ENCODE results near the gene SLC48A1.

Gene SLC48A1

DNA sequence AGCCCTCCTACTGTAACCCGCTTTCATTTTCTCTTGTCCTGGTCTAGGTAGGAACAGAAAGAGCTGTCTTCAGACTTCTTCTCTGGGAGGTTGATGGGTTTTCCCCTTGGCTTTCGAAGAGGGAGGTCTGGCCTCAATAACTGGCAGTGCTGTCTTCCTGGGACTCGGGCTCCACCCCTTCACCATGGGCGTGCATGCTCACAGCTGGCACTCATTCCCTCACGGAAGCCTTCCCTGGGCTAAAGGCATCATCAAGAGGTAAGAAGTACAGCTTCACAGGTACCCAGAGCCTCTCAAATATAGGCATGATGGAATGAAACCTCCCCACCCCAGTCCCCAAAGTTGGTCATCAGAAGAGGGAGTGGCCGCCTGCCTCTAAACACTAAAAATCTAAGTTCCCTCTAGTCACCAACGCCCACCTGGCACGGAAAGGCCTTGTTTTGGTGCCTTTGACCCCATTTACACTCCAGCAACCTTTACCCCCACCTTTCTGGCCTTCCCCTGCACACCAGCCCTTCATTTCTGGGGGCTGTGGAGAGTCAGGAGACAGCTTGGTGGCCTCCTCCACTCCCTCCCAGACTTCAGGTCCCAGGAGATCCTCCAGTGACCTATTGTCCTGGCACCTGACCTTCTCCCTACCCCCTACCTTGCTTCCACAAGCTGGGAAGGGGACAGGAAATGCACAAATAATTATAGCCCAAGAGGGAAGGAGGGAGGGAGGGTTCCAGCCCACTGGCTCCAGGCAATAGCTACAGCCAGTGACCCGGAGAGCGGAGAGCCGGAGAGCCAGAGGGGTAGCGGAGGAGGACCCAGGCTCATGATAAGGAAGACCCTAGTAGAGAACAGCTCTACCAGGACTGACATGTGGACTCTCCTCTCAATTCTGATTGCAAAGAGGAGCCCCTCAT lies 17.1 kb upstream of the SLC48A1 start:
- Histone ChIP-seq H3K9ac (ENCODE audit: low read depth in 1 of 2, low read length in 2 of 2) (peak overlapping the region; percentile 28 to 45), H3K4me1 (ENCODE audit: control insufficient read depth in 2 of 2, insufficient read depth in 2 of 2, low read length in 2 of 2) (peaks cover 52 to 57% of the 10 kb centered on the region in 2 donors), H3K36me3 (ENCODE audit: control insufficient read depth in 2 of 2, insufficient read depth in 2 of 2, low read length in 2 of 2) (no peaks in the 10 kb centered on the region), H3K4me3 (ENCODE audit: low read length in 2 of 2) (peak overlapping the region in 1 of 2 donors; percentile 50), H3K27me3 (ENCODE audit: control insufficient read depth in 2 of 2, insufficient read depth in 2 of 2, low read length in 2 of 2) (no peaks in the 10 kb centered on the region), H3K9me3 (ENCODE audit: control insufficient read depth in 2 of 2, low read length in 2 of 2) (no peaks in the 10 kb centered on the region), H3K27ac (ENCODE audit: low read depth in 2 of 2, low read length in 2 of 2) (peak overlapping the region; percentile 82 to 85)

DNA sequence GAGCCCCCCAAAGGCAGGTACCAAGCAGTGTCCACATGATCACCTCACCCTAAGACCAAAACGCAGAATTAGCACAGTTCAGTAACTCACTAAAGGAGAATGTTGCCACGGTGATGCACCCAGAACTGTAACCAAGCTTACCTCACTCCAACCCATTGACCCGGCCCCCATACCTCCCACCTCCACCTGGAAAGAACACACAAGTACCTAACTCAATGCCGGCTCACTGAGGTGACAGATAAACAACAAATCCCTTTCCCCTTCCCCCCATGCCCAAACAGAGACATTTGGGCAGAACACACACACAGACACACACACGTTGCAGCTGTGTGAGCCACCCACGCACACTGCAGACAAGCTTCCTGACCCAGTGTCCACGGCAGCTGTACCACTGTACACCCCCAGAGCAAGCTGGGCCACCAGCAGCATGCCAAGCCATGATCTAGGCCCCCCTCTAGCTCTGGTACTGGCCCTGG lies 15.6 kb upstream of the SLC48A1 start:
- H3K36me3 ChIP-seq (ENCODE audit: control insufficient read depth in 2 of 2, insufficient read depth in 2 of 2, low read length in 2 of 2) = no peaks in the 10 kb centered on the region
- no peaks in the 10 kb centered on the region for H3K27me3 ChIP-seq (ENCODE audit: control insufficient read depth in 2 of 2, insufficient read depth in 2 of 2, low read length in 2 of 2)
- H3K9ac ChIP-seq (ENCODE audit: low read depth in 1 of 2, low read length in 2 of 2) = no peak overlapping the region
- H3K4me1 ChIP-seq (ENCODE audit: control insufficient read depth in 2 of 2, insufficient read depth in 2 of 2, low read length in 2 of 2) = peaks cover 50 to 55% of the 10 kb centered on the region in 2 donors
- peak overlapping the region; percentile 4 to 58 for H3K27ac ChIP-seq (ENCODE audit: low read depth in 2 of 2, low read length in 2 of 2)
- H3K9me3 ChIP-seq (ENCODE audit: control insufficient read depth in 2 of 2, low read length in 2 of 2) = no peaks in the 10 kb centered on the region
- peak overlapping the region; percentile 42 to 78 for H3K4me3 ChIP-seq (ENCODE audit: low read length in 2 of 2)

DNA sequence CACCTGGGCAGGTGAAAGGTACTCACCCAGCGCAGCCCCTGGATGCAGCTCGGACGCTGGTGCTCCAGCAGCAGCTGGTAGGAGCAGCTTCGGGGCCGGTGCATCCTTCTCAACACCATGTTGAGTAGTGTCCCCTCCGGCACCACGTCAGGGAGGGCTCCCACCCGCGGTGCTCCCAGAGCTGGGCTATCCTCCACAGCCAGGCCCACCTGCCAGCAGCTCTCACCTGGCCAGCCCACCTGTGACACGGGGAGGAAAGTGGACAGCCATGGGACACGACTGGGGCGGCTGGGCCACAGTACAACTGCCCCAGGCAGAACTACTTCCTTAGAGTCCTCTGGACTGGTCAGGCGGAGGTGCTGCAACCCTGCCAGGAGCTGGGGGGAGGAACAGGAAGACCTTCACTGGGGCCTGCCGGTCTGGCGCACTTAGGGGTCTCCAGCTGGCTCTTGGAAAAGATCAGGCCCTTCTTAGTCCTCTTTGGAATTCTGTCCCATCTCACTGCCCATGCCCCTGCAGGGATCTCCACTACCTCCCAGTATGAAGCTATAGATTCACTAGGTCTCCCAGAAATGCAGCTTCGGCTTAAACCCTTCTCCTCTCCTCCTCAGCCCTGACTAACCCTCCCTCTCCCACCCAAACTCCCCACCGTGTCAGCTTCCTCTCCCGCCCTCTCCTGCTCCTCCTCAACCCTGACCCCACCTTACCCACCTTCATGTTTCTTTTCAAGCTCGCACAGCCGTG lies 15.0 kb upstream of the SLC48A1 start:
- peak overlapping the region; percentile 78 to 79 for H3K27ac ChIP-seq (ENCODE audit: low read depth in 2 of 2, low read length in 2 of 2)
- H3K27me3 ChIP-seq (ENCODE audit: control insufficient read depth in 2 of 2, insufficient read depth in 2 of 2, low read length in 2 of 2) = no peaks in the 10 kb centered on the region
- peak overlapping the region; percentile 52 to 88 for H3K9ac ChIP-seq (ENCODE audit: low read depth in 1 of 2, low read length in 2 of 2)
- no peaks in the 10 kb centered on the region for H3K36me3 ChIP-seq (ENCODE audit: control insufficient read depth in 2 of 2, insufficient read depth in 2 of 2, low read length in 2 of 2)
- H3K4me1 ChIP-seq (ENCODE audit: control insufficient read depth in 2 of 2, insufficient read depth in 2 of 2, low read length in 2 of 2) = peaks cover 48 to 51% of the 10 kb centered on the region in 2 donors
- no peaks in the 10 kb centered on the region for H3K9me3 ChIP-seq (ENCODE audit: control insufficient read depth in 2 of 2, low read length in 2 of 2)
- H3K4me3 ChIP-seq (ENCODE audit: low read length in 2 of 2) = peak overlapping the region; percentile 76 to 78

- H3K27ac ChIP-seq (ENCODE audit: low read depth in 2 of 2, low read length in 2 of 2) = peak overlapping the region; percentile 78 to 79
- no peaks in the 10 kb centered on the region for H3K27me3 ChIP-seq (ENCODE audit: control insufficient read depth in 2 of 2, insufficient read depth in 2 of 2, low read length in 2 of 2)
- no peaks in the 10 kb centered on the region for H3K36me3 ChIP-seq (ENCODE audit: control insufficient read depth in 2 of 2, insufficient read depth in 2 of 2, low read length in 2 of 2)
- peak overlapping the region; percentile 76 to 78 for H3K4me3 ChIP-seq (ENCODE audit: low read length in 2 of 2)
- no peaks in the 10 kb centered on the region for H3K9me3 ChIP-seq (ENCODE audit: control insufficient read depth in 2 of 2, low read length in 2 of 2)
- peaks cover 43 to 46% of the 10 kb centered on the region in 2 donors for H3K4me1 ChIP-seq (ENCODE audit: control insufficient read depth in 2 of 2, insufficient read depth in 2 of 2, low read length in 2 of 2)
- H3K9ac ChIP-seq (ENCODE audit: low read depth in 1 of 2, low read length in 2 of 2) = peak overlapping the region; percentile 52 to 88
These were observed 14.5 kb upstream of the SLC48A1 start for GRCh38 chr12:47758584-47758833.

- Histone ChIP-seq H3K36me3 (ENCODE audit: control insufficient read depth in 2 of 2, insufficient read depth in 2 of 2, low read length in 2 of 2) (no peaks in the 10 kb centered on the region), H3K4me1 (ENCODE audit: control insufficient read depth in 2 of 2, insufficient read depth in 2 of 2, low read length in 2 of 2) (peaks cover 38 to 41% of the 10 kb centered on the region in 2 donors), H3K4me3 (ENCODE audit: low read length in 2 of 2) (peak within 1 kb of the TSS; percentile 76 to 78), H3K27ac (ENCODE audit: low read depth in 2 of 2, low read length in 2 of 2) (peak within 1 kb of the TSS; percentile 78 to 79), H3K27me3 (ENCODE audit: control insufficient read depth in 2 of 2, insufficient read depth in 2 of 2, low read length in 2 of 2) (no peaks in the 10 kb centered on the region), H3K9ac (ENCODE audit: low read depth in 1 of 2, low read length in 2 of 2) (peak within 1 kb of the TSS; percentile 86 to 88), H3K9me3 (ENCODE audit: control insufficient read depth in 2 of 2, low read length in 2 of 2) (no peaks in the 10 kb centered on the region)
These were observed 14.0 kb upstream of the SLC48A1 start, which contains the start of gene RAPGEF3 for GRCh38 chr12:47758834-47759690. TSS of gene RAPGEF3 (minus strand) at chr12:47758880. CDS start at chr12:47758556, 324 bp downstream.

DNA sequence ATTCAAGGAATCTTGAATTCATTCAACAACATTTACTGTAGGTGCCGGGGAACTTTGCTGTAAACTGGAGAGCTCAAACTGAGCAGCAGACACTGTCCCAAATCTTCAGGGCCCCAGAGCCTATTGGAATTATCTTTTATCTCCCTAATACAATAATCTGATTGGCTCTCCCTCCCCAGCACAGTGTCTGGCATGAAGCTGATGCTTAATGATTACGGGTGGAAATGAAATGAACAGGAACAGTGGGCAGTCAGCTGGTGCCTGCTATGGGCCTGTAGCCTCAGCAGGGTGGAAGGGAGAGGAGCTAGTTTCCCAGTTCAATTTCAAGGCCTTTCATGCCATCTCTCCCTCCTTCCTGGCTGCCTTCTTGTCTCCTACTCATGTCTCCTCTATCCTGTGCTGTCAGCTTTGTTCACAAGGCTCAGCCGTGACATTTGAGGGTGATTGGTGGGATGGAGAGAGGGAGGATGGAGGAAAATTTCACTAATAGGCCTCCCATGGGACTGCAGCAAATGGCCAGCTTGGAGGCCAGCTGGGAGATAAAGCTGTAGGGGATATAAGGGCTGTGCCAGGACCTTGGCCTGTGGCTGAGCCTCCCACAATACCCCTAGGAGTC lies 10.1 kb upstream of the SLC48A1 start:
- H3K4me1 ChIP-seq (ENCODE audit: control insufficient read depth in 2 of 2, insufficient read depth in 2 of 2, low read length in 2 of 2) = peaks cover 13 to 15% of the 10 kb centered on the region in 2 donors
- H3K9me3 ChIP-seq (ENCODE audit: control insufficient read depth in 2 of 2, low read length in 2 of 2) = no peaks in the 10 kb centered on the region
- H3K9ac ChIP-seq (ENCODE audit: low read depth in 1 of 2, low read length in 2 of 2) = no peak overlapping the region
- no peak overlapping the region for H3K4me3 ChIP-seq (ENCODE audit: low read length in 2 of 2)
- no peak overlapping the region for H3K27ac ChIP-seq (ENCODE audit: low read depth in 2 of 2, low read length in 2 of 2)
- no peaks in the 10 kb centered on the region for H3K36me3 ChIP-seq (ENCODE audit: control insufficient read depth in 2 of 2, insufficient read depth in 2 of 2, low read length in 2 of 2)
- H3K27me3 ChIP-seq (ENCODE audit: control insufficient read depth in 2 of 2, insufficient read depth in 2 of 2, low read length in 2 of 2) = no peaks in the 10 kb centered on the region

DNA sequence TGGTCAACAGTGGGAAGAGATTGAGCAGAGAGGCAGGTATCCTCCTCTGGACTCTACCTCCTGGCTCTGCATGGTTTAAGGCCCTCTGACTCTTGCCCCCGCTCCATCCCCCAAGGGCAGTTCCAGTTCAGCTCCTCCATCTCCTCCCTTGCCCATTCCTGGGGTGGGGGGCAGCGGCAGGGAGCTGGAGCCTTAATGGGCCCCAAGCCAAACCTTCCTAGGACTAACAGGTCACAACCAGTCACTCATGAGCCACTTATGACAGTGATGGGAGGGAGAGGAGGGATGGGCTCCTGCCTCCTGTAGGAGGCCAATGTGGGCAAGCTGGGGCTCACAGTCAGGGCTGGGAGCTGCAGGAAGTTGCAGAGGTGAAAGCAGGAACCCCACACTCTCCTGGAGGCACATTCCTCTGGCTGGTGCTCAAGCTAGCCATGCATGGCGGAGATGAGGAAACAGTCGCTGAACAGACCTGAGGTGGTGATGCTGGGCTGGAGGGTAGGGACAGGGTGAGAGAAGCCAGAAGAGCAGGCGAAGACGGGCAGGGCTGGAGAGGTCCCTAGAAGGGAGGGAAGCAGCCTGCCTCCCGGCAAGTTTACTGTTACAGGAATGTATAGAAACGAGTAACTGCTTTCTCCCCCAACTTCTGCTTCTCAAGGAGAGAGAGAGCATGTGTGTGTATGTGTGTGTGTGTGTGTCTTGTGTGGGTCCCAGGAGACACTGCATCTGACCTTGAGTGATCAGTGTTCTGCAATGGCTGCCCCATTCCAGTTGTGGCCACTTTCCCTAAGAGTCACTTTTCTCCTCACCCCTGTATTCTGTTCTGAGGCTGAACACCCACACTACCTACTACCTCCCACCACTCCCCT lies 9.3 kb upstream of the SLC48A1 start:
- Histone ChIP-seq H3K36me3 (ENCODE audit: control insufficient read depth in 2 of 2, insufficient read depth in 2 of 2, low read length in 2 of 2) (no peaks in the 10 kb centered on the region), H3K9ac (ENCODE audit: low read depth in 1 of 2, low read length in 2 of 2) (no peak overlapping the region), H3K4me3 (ENCODE audit: low read length in 2 of 2) (no peak overlapping the region), H3K27ac (ENCODE audit: low read depth in 2 of 2, low read length in 2 of 2) (no peak overlapping the region), H3K27me3 (ENCODE audit: control insufficient read depth in 2 of 2, insufficient read depth in 2 of 2, low read length in 2 of 2) (no peaks in the 10 kb centered on the region), H3K9me3 (ENCODE audit: control insufficient read depth in 2 of 2, low read length in 2 of 2) (no peaks in the 10 kb centered on the region), H3K4me1 (ENCODE audit: control insufficient read depth in 2 of 2, insufficient read depth in 2 of 2, low read length in 2 of 2) (peaks cover 8 to 9% of the 10 kb centered on the region in 2 donors)

DNA sequence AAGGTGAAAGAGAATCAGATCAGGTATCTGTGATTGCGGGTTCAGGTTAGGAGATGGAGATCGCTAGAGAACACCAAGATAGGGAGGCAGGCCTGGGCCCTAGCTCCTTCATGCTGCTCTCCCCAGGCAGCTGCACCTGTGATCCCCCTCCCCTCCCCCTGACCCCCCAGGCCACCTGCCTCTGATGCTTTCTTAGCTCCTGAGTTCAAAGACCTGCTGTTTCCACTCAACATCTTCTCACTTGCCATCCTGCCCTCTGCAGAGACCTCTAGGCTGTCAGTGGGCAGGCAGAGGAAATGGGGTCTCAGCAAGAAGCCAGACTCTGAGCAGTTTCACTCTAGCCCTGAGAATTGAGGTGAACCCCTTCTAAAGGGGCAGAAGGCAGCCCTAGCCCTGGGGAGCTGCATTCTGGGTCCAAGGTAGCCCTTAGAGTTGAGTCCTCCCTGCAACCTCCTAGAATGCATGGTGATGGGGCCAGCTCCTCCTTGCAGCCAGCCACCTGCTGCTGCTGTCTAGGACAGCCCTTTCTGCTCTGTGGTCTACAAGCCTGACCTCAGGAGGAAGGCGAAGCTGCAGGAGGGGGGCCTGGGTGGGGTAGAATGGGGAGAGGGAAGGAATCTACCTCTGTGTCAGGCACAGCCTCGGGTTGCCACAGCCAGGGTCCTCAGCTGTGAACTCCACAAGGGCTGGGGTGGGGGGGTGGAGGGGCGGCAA lies 6.4 kb upstream of the SLC48A1 start:
- H3K4me1 ChIP-seq (ENCODE audit: control insufficient read depth in 2 of 2, insufficient read depth in 2 of 2, low read length in 2 of 2) = no peaks in the 10 kb centered on the region
- no peak overlapping the region for H3K27ac ChIP-seq (ENCODE audit: low read depth in 2 of 2, low read length in 2 of 2)
- H3K36me3 ChIP-seq (ENCODE audit: control insufficient read depth in 2 of 2, insufficient read depth in 2 of 2, low read length in 2 of 2) = no peaks in the 10 kb centered on the region
- no peaks in the 10 kb centered on the region for H3K27me3 ChIP-seq (ENCODE audit: control insufficient read depth in 2 of 2, insufficient read depth in 2 of 2, low read length in 2 of 2)
- H3K9me3 ChIP-seq (ENCODE audit: control insufficient read depth in 2 of 2, low read length in 2 of 2) = no peaks in the 10 kb centered on the region
- no peak overlapping the region for H3K9ac ChIP-seq (ENCODE audit: low read depth in 1 of 2, low read length in 2 of 2)
- H3K4me3 ChIP-seq (ENCODE audit: low read length in 2 of 2) = no peak overlapping the region
